BE2C (cell line): ENCODE measurements around the gene MED26.

ENCODE experiments used
- DNase-seq: peaks from one replicate; pipeline ENCODE4 v3.0.0-alpha.2; 2020
- H3K27me3 ChIP-seq: fragments of 250-450 bp; sonication (Bioruptor Pico); 2 replicates; pipeline ENCODE4 v1.5.1; 2020; ENCODE audit warnings: mild to moderate bottlenecking
- H3K36me3 ChIP-seq: fragments of 250-450 bp; sonication (Bioruptor Pico); 2 replicates; pipeline ENCODE4 v1.5.1; 2020; ENCODE audit warnings: mild to moderate bottlenecking
- H3K4me1 ChIP-seq: fragments of 250-450 bp; sonication (Bioruptor Pico); 2 replicates; pipeline ENCODE4 v1.5.1; 2020
- H3K4me3 ChIP-seq: 2 replicates; pipeline ENCODE4 v1.5.1; 2011; ENCODE audit warnings: low read depth, low read length
- H3K9me3 ChIP-seq: fragments of 250-450 bp; sonication (Bioruptor Pico); 2 replicates; pipeline ENCODE4 v1.5.1; 2020
- CTCF ChIP-seq: IDR thresholded peaks from 2 replicates; pipeline ENCODE4 v1.5.1; 2012; ENCODE audit warnings: mild to moderate bottlenecking, low read depth, low read length

The MED26 gene

DNA sequence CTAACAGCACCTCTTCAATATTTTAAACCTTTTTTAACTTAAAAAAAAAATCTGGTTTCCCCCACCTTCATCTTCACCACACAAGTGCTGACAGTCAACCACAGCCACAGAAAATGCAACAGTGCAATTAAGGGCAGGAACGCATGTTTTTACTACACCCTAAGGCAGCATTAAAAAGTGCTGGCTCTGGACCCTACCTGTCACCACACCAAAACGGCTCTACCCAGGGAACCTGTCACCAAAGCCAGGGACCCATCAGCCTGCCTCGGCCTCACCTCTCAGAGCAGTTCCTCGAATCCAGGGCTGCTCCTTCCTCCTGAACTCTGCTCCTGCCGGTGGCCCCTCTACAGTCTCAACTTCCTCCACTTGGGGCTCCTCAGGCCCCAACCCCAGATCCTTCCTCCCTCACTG is 33.3 kb downstream of the MED26 start:
- no peak for TF ChIP-seq CTCF
- Histone ChIP-seq H3K9me3 (no peaks in the 10 kb centered on the region), H3K27me3 (no peaks in the 10 kb centered on the region), H3K36me3 (no peaks in the 10 kb centered on the region), H3K4me3 (no peak overlapping the region), H3K4me1 (peaks cover 21% of the 10 kb centered on the region)
- DNase-seq: no peak

DNA sequence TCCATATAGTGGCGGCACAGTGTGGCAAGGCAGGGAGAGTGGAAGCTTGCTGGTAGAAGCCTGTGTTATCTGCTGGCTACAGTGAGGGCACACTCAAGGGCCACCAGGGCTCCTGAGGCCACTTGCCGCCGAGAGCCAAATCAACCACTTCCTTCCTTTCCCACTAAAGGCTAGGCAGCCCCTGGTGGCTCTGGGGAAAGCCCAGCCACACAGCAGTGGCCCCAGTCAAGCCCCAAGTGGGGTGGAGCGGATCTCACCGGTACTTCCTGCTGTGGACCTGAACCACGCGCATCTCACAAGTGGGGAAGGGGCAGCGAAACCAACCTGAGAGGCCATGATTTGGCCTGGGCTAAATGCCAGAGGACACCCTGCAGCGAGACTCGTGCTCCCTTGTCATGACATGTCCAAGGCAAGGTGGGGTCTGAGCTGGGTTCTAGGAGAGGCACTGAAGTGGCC is 33.8 kb downstream of the MED26 start:
- Histone ChIP-seq H3K27me3 (no peaks in the 10 kb centered on the region), H3K4me3 (no peak overlapping the region), H3K4me1 (peaks cover 20% of the 10 kb centered on the region), H3K36me3 (no peaks in the 10 kb centered on the region), H3K9me3 (no peaks in the 10 kb centered on the region)
- DNase-seq: no peak
- no peak for TF ChIP-seq CTCF

GRCh38 chr19:16593181-16593580 is 34.8 kb downstream of the MED26 start:
- no peaks in the 10 kb centered on the region for H3K36me3 ChIP-seq
- H3K9me3 ChIP-seq: no peaks in the 10 kb centered on the region
- H3K4me1 ChIP-seq: peaks cover 13% of the 10 kb centered on the region
- no peaks in the 10 kb centered on the region for H3K27me3 ChIP-seq
- DNase-seq: no peak
- H3K4me3 ChIP-seq: no peak overlapping the region
- TF ChIP-seq CTCF: no peak

DNA sequence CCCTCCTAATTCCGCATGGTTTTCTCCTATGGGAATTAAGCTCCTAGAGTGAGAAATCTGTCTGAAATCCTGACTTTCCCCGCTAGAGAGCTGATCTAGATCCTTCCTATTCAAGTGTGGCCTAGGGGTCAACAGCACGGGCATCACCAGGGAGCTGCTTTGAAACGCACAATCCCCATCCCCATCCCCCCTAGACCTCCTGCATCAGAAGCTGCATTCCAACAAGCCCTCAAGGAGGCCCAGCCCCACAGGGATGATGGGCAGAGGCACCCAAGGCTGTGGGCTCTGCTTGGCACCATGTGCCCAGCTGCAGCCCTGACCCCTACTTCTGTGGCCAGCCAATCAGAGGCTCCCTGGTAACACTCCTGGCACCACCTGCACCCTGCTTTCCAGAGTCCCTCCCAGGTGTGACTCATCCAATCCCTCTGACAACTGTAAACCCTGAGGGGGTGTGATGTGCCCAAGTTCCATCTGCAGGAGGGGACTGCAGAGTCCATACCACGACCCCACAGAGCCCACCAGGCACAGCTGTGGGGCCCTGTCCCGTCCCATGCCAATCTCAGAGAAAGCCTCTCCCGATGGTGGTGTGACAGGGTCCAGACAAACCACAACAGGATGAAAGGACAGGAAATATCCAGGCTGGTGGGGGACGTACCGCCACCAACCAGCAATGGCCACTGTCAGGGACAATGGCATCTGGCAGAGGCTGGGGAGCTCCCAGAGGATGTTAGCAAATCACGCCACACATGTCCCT is 36.0 kb downstream of the MED26 start:
- Histone ChIP-seq H3K9me3 (no peaks in the 10 kb centered on the region), H3K4me3 (no peak overlapping the region), H3K27me3 (no peaks in the 10 kb centered on the region), H3K36me3 (no peaks in the 10 kb centered on the region), H3K4me1 (peaks cover 19% of the 10 kb centered on the region)
- no peak for DNase-seq
- no peak for TF ChIP-seq CTCF

DNA sequence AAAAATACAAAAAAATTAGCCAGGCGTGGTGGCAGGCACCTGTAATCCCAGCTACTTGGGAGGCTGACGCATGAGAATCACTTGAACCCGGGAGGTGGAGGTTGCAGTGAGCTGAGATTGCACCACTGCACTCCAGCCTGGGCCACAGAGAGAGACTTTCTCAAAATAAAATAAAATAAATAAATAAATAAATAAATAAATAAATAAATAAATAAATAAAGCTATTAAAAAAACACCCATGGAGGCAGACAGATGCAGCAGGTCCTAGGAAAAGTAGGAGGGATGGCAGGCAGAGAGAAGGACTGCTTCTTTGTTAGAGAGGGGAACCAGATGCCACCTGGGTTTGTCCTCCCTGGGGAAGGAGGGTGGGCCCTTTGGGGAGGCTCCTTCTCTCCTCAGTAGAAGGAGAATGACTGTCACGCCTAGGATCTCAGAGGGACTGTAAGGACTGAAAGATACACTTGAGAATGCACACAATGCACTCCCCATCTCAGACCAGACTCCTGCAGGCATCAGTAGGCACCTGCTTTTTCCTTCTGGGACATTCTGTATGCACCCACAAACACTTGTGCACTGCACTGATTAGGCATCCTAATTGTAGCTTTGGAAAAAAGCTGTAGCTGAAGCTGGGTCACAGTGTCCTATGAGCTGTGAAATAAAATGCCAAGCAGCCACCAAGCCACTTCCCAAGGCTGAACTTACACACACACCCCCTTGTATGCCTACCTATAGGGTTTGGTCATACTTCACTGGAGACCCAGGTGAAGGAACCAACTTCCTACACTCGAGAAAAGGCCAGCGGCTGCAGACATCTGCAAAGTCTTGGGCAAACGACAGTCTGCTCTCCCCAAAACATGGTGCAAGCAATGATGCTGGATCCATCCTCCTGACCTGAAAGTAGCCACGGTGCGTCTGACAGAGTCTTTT is 36.9 kb downstream of the MED26 start:
- no peak for TF ChIP-seq CTCF

More for the DNA sequence above, 36.9 kb downstream of the MED26 start:
- Histone ChIP-seq H3K27me3 (no peaks in the 10 kb centered on the region), H3K36me3 (no peaks in the 10 kb centered on the region), H3K4me3 (no peak overlapping the region), H3K4me1 (peaks cover 20% of the 10 kb centered on the region), H3K9me3 (no peaks in the 10 kb centered on the region)
- no peak for DNase-seq
